Liver (tissue), 9 donors: ENCODE measurements around the gene CEACAM20. TPM values are rescaled to one million over a fixed set of nuclear protein-coding genes. Genes with fewer than 3 reads are reported as not detected.

ENCODE experiments used
- DNase-seq: peaks from one replicate; pipeline ENCODE4 v3.0.0-alpha.2; 2017; ENCODE audit warnings: low spot score
- H3K27ac ChIP-seq, 2 donors: one replicate each; pipeline ENCODE4 v1.7.0; 2013; ENCODE audit warnings: inconsistent platforms in 2 of 2, low read length in 2 of 2, control low read depth in 1 of 2, low read depth in 1 of 2, mild to moderate bottlenecking in 1 of 2
- H3K27me3 ChIP-seq, 4 donors: one replicate each; pipeline versions ENCODE4 v1.6.1 to v1.7.0; 2013; ENCODE audit warnings: low read length in 3 of 4, inconsistent platforms in 1 of 4, mild to moderate bottlenecking in 1 of 4, moderate library complexity in 1 of 4; ENCODE audit not compliant: control insufficient read depth in 4 of 4, insufficient read depth in 4 of 4
- H3K36me3 ChIP-seq, 4 donors: one replicate each; pipeline versions ENCODE4 v1.6.1 to v1.7.0; 2013; ENCODE audit warnings: low read length in 3 of 4, mild to moderate bottlenecking in 3 of 4, low read depth in 1 of 4, moderate library complexity in 1 of 4; ENCODE audit not compliant: control insufficient read depth in 4 of 4, insufficient read depth in 3 of 4
- H3K4me1 ChIP-seq, 4 donors: one replicate each; pipeline versions ENCODE4 v1.6.1 to v1.7.0; 2013; ENCODE audit warnings: low read length in 3 of 4, mild to moderate bottlenecking in 3 of 4, moderate library complexity in 1 of 4; ENCODE audit not compliant: control insufficient read depth in 4 of 4, insufficient read depth in 4 of 4
- H3K4me3 ChIP-seq, 3 donors: one replicate each; pipeline versions ENCODE4 v1.6.1 to v1.7.0; 2013; ENCODE audit warnings: low read length in 3 of 3, control low read depth in 1 of 3, low read depth in 1 of 3, mild to moderate bottlenecking in 1 of 3
- H3K9ac ChIP-seq, 2 donors: one replicate each; pipeline ENCODE4 v1.7.0; 2013; ENCODE audit warnings: low read length in 2 of 2, mild to moderate bottlenecking in 2 of 2, moderate library complexity in 2 of 2, control low read depth in 1 of 2, low read depth in 1 of 2
- H3K9me3 ChIP-seq, 4 donors: one replicate each; pipeline versions ENCODE4 v1.6.1 to v1.7.0; 2013; ENCODE audit warnings: low read length in 3 of 4; ENCODE audit not compliant: control insufficient read depth in 4 of 4
- EGR1 ChIP-seq, 2 donors: IDR thresholded peaks; 2 replicates each; pipeline ENCODE4 v1.6.1; 2016 to 2018; ENCODE audit warnings: antibody characterized with exemption in 2 of 2, low read depth in 2 of 2
- FOXA1 ChIP-seq: IDR thresholded peaks from 2 replicates; pipeline ENCODE4 v1.6.1; 2016; ENCODE audit warnings: antibody characterized with exemption
- GABPA ChIP-seq, 2 donors: IDR thresholded peaks in 1 of 2; conservative IDR thresholded peaks in 1 of 2; 2 replicates each; pipeline ENCODE4 v1.6.1; 2016; ENCODE audit warnings: antibody characterized with exemption in 2 of 2, mild to moderate bottlenecking in 1 of 2, moderate library complexity in 1 of 2
- JUND ChIP-seq, 2 donors: IDR thresholded peaks; 2 replicates each; pipeline ENCODE4 v1.6.1; 2016; ENCODE audit warnings: antibody characterized with exemption in 2 of 2
- NR2F2 ChIP-seq: IDR thresholded peaks from 2 replicates; pipeline ENCODE4 v1.6.1; 2016; ENCODE audit warnings: antibody characterized with exemption
- RAD21 ChIP-seq, 2 donors: IDR thresholded peaks; 2 replicates each; pipeline ENCODE4 v1.6.1; 2016; ENCODE audit warnings: antibody characterized with exemption in 2 of 2, mild to moderate bottlenecking in 2 of 2
- RXRA ChIP-seq, 2 donors: IDR thresholded peaks; 2 replicates each; pipeline ENCODE4 v1.6.1; 2017 to 2018; ENCODE audit warnings: antibody characterized with exemption in 2 of 2, mild to moderate bottlenecking in 1 of 2
- SP1 ChIP-seq: IDR thresholded peaks from 2 replicates; pipeline ENCODE4 v1.6.1; 2018; ENCODE audit warnings: antibody characterized with exemption, mild to moderate bottlenecking
- TAF1 ChIP-seq: conservative IDR thresholded peaks from 2 replicates; pipeline ENCODE4 v1.6.1; 2016; ENCODE audit warnings: antibody characterized with exemption, mild to moderate bottlenecking
- YY1 ChIP-seq: IDR thresholded peaks from 2 replicates; pipeline ENCODE4 v1.6.1; 2016; ENCODE audit warnings: antibody characterized with exemption, mild to moderate bottlenecking
- WGBS: extraction: QIAGEN DNeasy Blood & Tissue Kit; methylation state at CpG from one replicate; pipeline ENCODE4 v1.1.7; 2013; 5-methylcytosine and 5-hydroxymethylcytosine counted together
- polyA plus RNA-seq, 2 donors: library from polyadenylated mRNA; stranded (reverse) in 1 of 2; unstranded in 1 of 2; fragments of 200-250 nt in 1 of 2; fragments of >200 nt in 1 of 2; fragmentation: Nextera tagmentation in 1 of 2; extraction: Ambion mirVana in 1 of 2; gene quantifications; one replicate each; pipeline versions ENCODE4 v1.2.1 to v1.2.3, GENCODE V29; 2013 to 2015
- total RNA-seq, 2 donors: library from RNA; depleted of rRNA; stranded (reverse); fragments of >200 nt; gene quantifications; one replicate each; pipeline ENCODE4 v1.2.3, GENCODE V29; 2014
- TF ChIP-seq, protein P1 (sequence below): fragments of 150-350 bp; IDR thresholded peaks from 2 replicates; pipeline ENCODE4 v1.5.1; 2017; ENCODE audit warnings: improper control_type of control experiment, low read depth, low read length; ENCODE audit not compliant: missing input control
- TF ChIP-seq, protein P2 (sequence below): IDR thresholded peaks from 2 replicates; pipeline ENCODE4 v1.6.1; 2016; ENCODE audit warnings: antibody characterized with exemption
- TF ChIP-seq, protein P3 (sequence below): IDR thresholded peaks from 2 replicates; pipeline ENCODE4 v1.6.1; 2016; ENCODE audit warnings: antibody characterized with exemption
- donor health status: healthy.
- donor health status: healthy.
- donor health status: healthy.
- donor health status: healthy.
- donor health status: healthy.

CEACAM20 gene
- total and polyA plus RNA-seq, 4 donors = 0.09 to 0.25 TPM; not detected in 2

DNA sequence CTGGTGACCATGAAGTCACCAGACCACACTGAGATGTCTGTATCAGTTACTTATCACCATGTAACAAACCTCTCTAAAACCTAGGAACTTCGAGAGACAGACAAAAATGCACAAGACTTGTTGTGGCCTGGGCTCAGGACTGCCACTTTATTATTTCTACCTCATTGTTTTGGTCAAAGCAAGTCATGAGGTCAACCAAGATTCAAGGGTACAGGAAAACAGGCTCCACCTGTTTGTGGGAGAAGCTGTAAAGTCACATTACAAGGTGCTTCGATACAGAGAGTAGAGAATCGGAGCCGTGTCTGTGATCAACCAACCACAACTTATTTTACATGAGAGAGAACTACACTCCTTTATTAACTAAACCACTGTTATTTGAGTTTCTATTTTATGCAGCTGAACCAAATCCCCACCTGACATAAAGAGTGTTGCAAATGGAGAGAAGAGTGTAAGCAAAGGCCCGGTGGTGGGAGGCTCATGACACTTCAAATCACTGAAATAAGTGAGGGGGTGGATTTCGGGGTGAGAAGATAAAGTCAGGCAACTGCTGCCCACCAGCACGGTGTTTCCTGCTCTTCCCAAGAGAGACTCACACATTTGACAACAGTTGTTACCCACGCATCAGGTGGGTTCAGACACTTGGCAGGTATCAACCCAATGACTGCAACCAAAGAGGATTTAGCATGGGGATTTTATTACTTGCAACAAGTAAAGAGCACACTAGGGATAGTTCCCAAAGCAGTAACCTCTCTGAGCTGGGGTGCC lies 44.9 kb upstream of the CEACAM20 start:
- 94% methylated on average over 8 of the region's 8 CpGs for WGBS
- no peak overlapping the region for H3K27ac ChIP-seq
- no peak for DNase-seq

DNA sequence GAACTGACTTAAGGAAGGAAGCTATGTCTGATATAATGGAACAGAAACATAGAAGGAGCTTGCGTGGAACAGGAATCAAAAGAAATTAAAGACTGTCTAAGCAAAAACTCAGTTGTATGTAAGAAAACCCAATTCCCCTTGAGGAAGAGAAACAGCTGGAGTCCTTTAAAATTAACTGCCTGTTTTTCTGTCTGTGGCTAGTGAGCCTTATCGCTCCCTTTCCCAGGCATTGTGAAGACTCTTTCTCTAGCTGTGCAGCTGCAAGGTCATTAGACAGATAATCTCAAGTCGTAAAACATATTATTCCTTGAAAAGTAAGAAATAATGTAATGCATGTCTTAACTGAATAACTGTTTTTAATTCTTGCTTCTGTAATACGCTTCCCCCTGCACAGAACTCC lies 44.2 kb upstream of the CEACAM20 start:
- Histone ChIP-seq H3K27ac (no peak overlapping the region), H3K9ac (no peak overlapping the region), H3K36me3 (no peaks in the 10 kb centered on the region), H3K4me3 (no peak overlapping the region), H3K9me3 (no peaks in the 10 kb centered on the region), H3K27me3 (no peaks in the 10 kb centered on the region), H3K4me1 (peaks cover 7 to 16% (median 13%) of the 10 kb centered on the region in 4 donors)
- WGBS = 78% methylated on average over 4 of the region's 4 CpGs
- TF ChIP-seq JUND (IDR thresholded peaks at IDR 0.05) (no peak), FOXA1 (no peak)
- no peak for DNase-seq

More for the DNA sequence above, 44.9 kb upstream of the CEACAM20 start:
- Histone ChIP-seq H3K9ac (no peak overlapping the region), H3K9me3 (no peaks in the 10 kb centered on the region), H3K36me3 (no peaks in the 10 kb centered on the region), H3K27me3 (no peaks in the 10 kb centered on the region), H3K4me3 (no peak overlapping the region), H3K4me1 (peaks cover 7 to 16% (median 13%) of the 10 kb centered on the region in 4 donors)
- TF ChIP-seq NR2F2 = no peak
- no peak for TF ChIP-seq EGR1 (IDR thresholded peaks at IDR 0.05; ENCODE audit: low read depth in 2 of 2)
- no peak for TF ChIP-seq TAF1
- TF ChIP-seq, protein P1, sequence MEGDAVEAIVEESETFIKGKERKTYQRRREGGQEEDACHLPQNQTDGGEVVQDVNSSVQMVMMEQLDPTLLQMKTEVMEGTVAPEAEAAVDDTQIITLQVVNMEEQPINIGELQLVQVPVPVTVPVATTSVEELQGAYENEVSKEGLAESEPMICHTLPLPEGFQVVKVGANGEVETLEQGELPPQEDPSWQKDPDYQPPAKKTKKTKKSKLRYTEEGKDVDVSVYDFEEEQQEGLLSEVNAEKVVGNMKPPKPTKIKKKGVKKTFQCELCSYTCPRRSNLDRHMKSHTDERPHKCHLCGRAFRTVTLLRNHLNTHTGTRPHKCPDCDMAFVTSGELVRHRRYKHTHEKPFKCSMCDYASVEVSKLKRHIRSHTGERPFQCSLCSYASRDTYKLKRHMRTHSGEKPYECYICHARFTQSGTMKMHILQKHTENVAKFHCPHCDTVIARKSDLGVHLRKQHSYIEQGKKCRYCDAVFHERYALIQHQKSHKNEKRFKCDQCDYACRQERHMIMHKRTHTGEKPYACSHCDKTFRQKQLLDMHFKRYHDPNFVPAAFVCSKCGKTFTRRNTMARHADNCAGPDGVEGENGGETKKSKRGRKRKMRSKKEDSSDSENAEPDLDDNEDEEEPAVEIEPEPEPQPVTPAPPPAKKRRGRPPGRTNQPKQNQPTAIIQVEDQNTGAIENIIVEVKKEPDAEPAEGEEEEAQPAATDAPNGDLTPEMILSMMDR = no peak
- TF ChIP-seq GABPA (IDR thresholded peaks at IDR 0.05 in 1 of 2, conservative IDR thresholded peaks at IDR 0.05 in 1 of 2) = no peak
- TF ChIP-seq, protein P2, sequence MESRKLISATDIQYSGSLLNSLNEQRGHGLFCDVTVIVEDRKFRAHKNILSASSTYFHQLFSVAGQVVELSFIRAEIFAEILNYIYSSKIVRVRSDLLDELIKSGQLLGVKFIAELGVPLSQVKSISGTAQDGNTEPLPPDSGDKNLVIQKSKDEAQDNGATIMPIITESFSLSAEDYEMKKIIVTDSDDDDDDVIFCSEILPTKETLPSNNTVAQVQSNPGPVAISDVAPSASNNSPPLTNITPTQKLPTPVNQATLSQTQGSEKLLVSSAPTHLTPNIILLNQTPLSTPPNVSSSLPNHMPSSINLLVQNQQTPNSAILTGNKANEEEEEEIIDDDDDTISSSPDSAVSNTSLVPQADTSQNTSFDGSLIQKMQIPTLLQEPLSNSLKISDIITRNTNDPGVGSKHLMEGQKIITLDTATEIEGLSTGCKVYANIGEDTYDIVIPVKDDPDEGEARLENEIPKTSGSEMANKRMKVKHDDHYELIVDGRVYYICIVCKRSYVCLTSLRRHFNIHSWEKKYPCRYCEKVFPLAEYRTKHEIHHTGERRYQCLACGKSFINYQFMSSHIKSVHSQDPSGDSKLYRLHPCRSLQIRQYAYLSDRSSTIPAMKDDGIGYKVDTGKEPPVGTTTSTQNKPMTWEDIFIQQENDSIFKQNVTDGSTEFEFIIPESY = no peak
- no peak for TF ChIP-seq YY1
- no peak for TF ChIP-seq JUND (IDR thresholded peaks at IDR 0.05)
- TF ChIP-seq RAD21 (IDR thresholded peaks at IDR 0.05) = no peak
- no peak for TF ChIP-seq RXRA (IDR thresholded peaks at IDR 0.05)
- no peak for TF ChIP-seq SP1

DNA sequence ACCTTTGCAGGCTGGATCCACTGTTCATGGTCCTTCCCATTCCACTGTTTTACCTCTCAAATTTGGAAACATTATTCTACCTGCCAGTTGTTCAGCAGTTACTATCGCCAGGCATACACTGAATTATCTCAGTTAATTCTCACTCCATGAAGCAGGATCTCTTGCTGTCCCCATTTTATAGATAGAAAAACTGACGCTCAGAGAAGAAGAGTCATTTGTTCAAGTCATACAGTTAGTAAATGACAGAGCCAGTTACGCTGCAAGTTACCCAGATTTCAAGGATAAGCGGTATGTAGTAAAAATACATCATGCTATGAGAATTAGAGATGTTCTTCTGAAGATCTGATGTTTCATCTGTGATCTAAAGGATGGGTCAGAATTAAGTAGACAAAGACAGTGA lies 43.7 kb upstream of the CEACAM20 start:
- Histone ChIP-seq H3K27ac (no peak overlapping the region), H3K4me3 (no peak overlapping the region), H3K9ac (no peak overlapping the region), H3K9me3 (no peaks in the 10 kb centered on the region), H3K27me3 (no peaks in the 10 kb centered on the region), H3K4me1 (peaks cover 7 to 16% (median 13%) of the 10 kb centered on the region in 4 donors), H3K36me3 (no peaks in the 10 kb centered on the region)
- TF ChIP-seq, protein P3, sequence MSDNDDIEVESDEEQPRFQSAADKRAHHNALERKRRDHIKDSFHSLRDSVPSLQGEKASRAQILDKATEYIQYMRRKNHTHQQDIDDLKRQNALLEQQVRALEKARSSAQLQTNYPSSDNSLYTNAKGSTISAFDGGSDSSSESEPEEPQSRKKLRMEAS = no peak
- WGBS = 94% methylated on average over 4 of the region's 4 CpGs
- no peak for DNase-seq
